Fibroblast of lung (primary cell): ENCODE data around the gene GJC2. TPM values are rescaled to one million over a fixed set of nuclear protein-coding genes. Genes with fewer than 3 reads are reported as not detected.

Experiments
- DNase-seq, 2 donors: peaks; one replicate each; pipeline versions ENCODE4 v3.0.0 to v3.0.0-alpha.2; 2010; ENCODE audit warnings: low read depth in 2 of 2
- H2AFZ ChIP-seq: 2 replicates; pipeline ENCODE4 v1.5.1; 2012; ENCODE audit warnings: low read length, control low read depth, inconsistent platforms
- H3K27ac ChIP-seq: 2 replicates; pipeline ENCODE4 v1.5.1; 2011; ENCODE audit warnings: low read length, control low read depth; ENCODE audit not compliant: insufficient read depth
- H3K27me3 ChIP-seq: 2 replicates; pipeline ENCODE4 v1.5.1; 2011; ENCODE audit warnings: mild to moderate bottlenecking, low read length; ENCODE audit not compliant: control insufficient read depth, insufficient read depth
- H3K36me3 ChIP-seq: 2 replicates; pipeline ENCODE4 v1.5.1; 2011; ENCODE audit warnings: low read length; ENCODE audit not compliant: control insufficient read depth, insufficient read depth
- H3K4me1 ChIP-seq: 2 replicates; pipeline ENCODE4 v1.5.1; 2011; ENCODE audit warnings: low read length; ENCODE audit not compliant: control insufficient read depth, insufficient read depth; ENCODE audit errors: extremely low read depth
- H3K4me2 ChIP-seq: 2 replicates; pipeline ENCODE4 v1.5.1; 2011; ENCODE audit warnings: low read length, control low read depth; ENCODE audit not compliant: insufficient read depth; ENCODE audit errors: extremely low read depth
- H3K4me3 ChIP-seq, 4 experiments: fragments of 200-600 bp in 1 of 4; sonication (generic) in 1 of 4; replicated peaks in 1 of 4; 2 replicates each; pipeline ENCODE4 v1.5.1; 2011 to 2016; ENCODE audit warnings: low read length in 4 of 4, low read depth in 3 of 4, mild to moderate bottlenecking in 3 of 4, control low read depth in 2 of 4, inconsistent platforms in 1 of 4, mixed read lengths in 1 of 4; ENCODE audit not compliant: insufficient read depth in 1 of 4; ENCODE audit errors: control extremely low read depth in 1 of 4
- H3K79me2 ChIP-seq: 2 replicates; pipeline ENCODE4 v1.5.1; 2012; ENCODE audit warnings: mild to moderate bottlenecking, low read length, inconsistent platforms; ENCODE audit not compliant: control insufficient read depth, insufficient read depth
- H3K9ac ChIP-seq: 2 replicates; pipeline ENCODE4 v1.5.1; 2011; ENCODE audit warnings: mild to moderate bottlenecking, low read length, control low read depth; ENCODE audit not compliant: insufficient read depth
- H3K9me3 ChIP-seq: 2 replicates; pipeline ENCODE4 v1.5.1; 2012; ENCODE audit warnings: low read depth, low read length; ENCODE audit not compliant: control insufficient read depth, insufficient read depth
- H4K20me1 ChIP-seq: 2 replicates; pipeline ENCODE4 v1.5.1; 2011; ENCODE audit warnings: low read length; ENCODE audit not compliant: control insufficient read depth, insufficient read depth; ENCODE audit errors: extremely low read depth
- CTCF ChIP-seq, 2 donors: IDR thresholded peaks in 1 of 2; conservative IDR thresholded peaks in 1 of 2; 1 replicate in 1 of 2; 2 replicates in 1 of 2; pipeline ENCODE4 v1.5.1; 2011 to 2012; ENCODE audit warnings: low read length in 2 of 2, control low read depth in 1 of 2, inconsistent platforms in 1 of 2, low read depth in 1 of 2, mild to moderate bottlenecking in 1 of 2
- EZH2 ChIP-seq: IDR thresholded peaks from 2 replicates; pipeline ENCODE4 v1.5.1; 2012; ENCODE audit warnings: low read length, control low read depth, mild to moderate bottlenecking; ENCODE audit errors: missing control alignments
- polyA plus RNA-seq, 2 donors: library from polyadenylated mRNA; depleted of rRNA in 1 of 2; stranded (reverse) in 1 of 2; unstranded in 1 of 2; fragments of >200 nt; gene quantifications; 2 replicates each; pipeline ENCODE4 v1.2.1, GENCODE V29; 2011 to 2012; ENCODE audit warnings: missing spikeins in 1 of 2
- total RNA-seq: library from RNA; depleted of rRNA; stranded (reverse); fragments of >200 nt; gene quantifications from 2 replicates; pipeline ENCODE4 v1.2.1, GENCODE V29; 2014

The GJC2 gene
- total and polyA plus RNA-seq, 2 donors (not counting 1 experiment from before 2014, with no cell fraction given) = 1.4 to 13.4 TPM

GRCh38 chr1:228198977-228199590, 49.4 kb downstream of the GJC2 start:
- Histone ChIP-seq H3K9ac (no peak overlapping the region), H2AFZ (no peak overlapping the region), H3K36me3 (no peaks in the 10 kb centered on the region), H3K27ac (no peak overlapping the region), H3K27me3 (no peaks in the 10 kb centered on the region), H4K20me1 (no peaks in the 10 kb centered on the region), H3K4me1 (no peaks in the 10 kb centered on the region), H3K4me3 (no peak overlapping the region), H3K4me2 (no peak overlapping the region), H3K79me2 (no peaks in the 10 kb centered on the region), H3K9me3 (no peaks in the 10 kb centered on the region)
- no peak for DNase-seq
- TF ChIP-seq EZH2 (no peak), CTCF (conservative IDR thresholded peaks at IDR 0.05 in 1 of 2, IDR thresholded peaks at IDR 0.05 in 1 of 2; ENCODE audit: low read depth in 1 of 2, low read length in 2 of 2) (no peak)

- Histone ChIP-seq H3K27ac (no peak overlapping the region), H3K4me1 (no peaks in the 10 kb centered on the region), H2AFZ (no peak overlapping the region), H3K4me2 (no peak overlapping the region), H3K36me3 (no peaks in the 10 kb centered on the region), H3K4me3 (no peak overlapping the region), H3K27me3 (no peaks in the 10 kb centered on the region), H4K20me1 (no peaks in the 10 kb centered on the region), H3K9me3 (no peaks in the 10 kb centered on the region), H3K79me2 (no peaks in the 10 kb centered on the region), H3K9ac (no peak overlapping the region)
- DNase-seq = no peak
- TF ChIP-seq CTCF (conservative IDR thresholded peaks at IDR 0.05 in 1 of 2, IDR thresholded peaks at IDR 0.05 in 1 of 2; ENCODE audit: low read depth in 1 of 2, low read length in 2 of 2) = no peak
- TF ChIP-seq EZH2 = no peak
Measured at GRCh38 chr1:228204958-228205357, 55.2 kb downstream of the GJC2 start.

GRCh38 chr1:228205526-228206436, 56.1 kb downstream of the GJC2 start:
- TF ChIP-seq EZH2 (no peak), CTCF (conservative IDR thresholded peaks at IDR 0.05 in 1 of 2, IDR thresholded peaks at IDR 0.05 in 1 of 2; ENCODE audit: low read depth in 1 of 2, low read length in 2 of 2) (no peak)
- H3K9ac ChIP-seq = no peak overlapping the region
- H3K4me1 ChIP-seq = no peaks in the 10 kb centered on the region
- no peak for DNase-seq
- H4K20me1 ChIP-seq = no peaks in the 10 kb centered on the region
- H3K9me3 ChIP-seq = no peaks in the 10 kb centered on the region
- H3K27me3 ChIP-seq = no peaks in the 10 kb centered on the region
- no peaks in the 10 kb centered on the region for H3K79me2 ChIP-seq
- no peak overlapping the region for H3K27ac ChIP-seq
- no peaks in the 10 kb centered on the region for H3K36me3 ChIP-seq
- H3K4me2 ChIP-seq = no peak overlapping the region
- H2AFZ ChIP-seq = no peak overlapping the region
- H3K4me3 ChIP-seq = no peak overlapping the region
